GM10248 (cell line): ENCODE data around the gene SCYGR3.
"Not testable (repeated sequence)": the region's sequence is repeated elsewhere in the genome, so short reads cannot be mapped to it uniquely, and the experiment has no call there.

Experiments used
- CTCF ChIA-PET: fragments of 300-600 bp; sonication (Branson Sonifier 250); formaldehyde crosslinking; extraction: SDS; loops from one replicate; lab custom pipeline; 2021; ENCODE audit warnings: antibody characterized with exemption; lab: Yijun Ruan, JAX
- POLR2A ChIA-PET: fragments of 350-650 bp; sonication (Branson Sonifier 250); formaldehyde crosslinking; extraction: SDS; loops from one replicate; lab custom pipeline; 2020; ENCODE audit warnings: antibody characterized with exemption; lab: Yijun Ruan, JAX
- DNase-seq: peaks from one replicate; pipeline ENCODE4 v3.0.0; 2012; ENCODE audit errors: extremely low spot score
- TF ChIP-seq, protein P1 (sequence below): IDR thresholded peaks from 2 replicates; pipeline ENCODE4 v1.5.1; 2012; ENCODE audit warnings: mild to moderate bottlenecking, low read depth; ENCODE audit errors: extremely low read depth, missing control alignments, control extremely low read depth

The SCYGR3 gene

DNA sequence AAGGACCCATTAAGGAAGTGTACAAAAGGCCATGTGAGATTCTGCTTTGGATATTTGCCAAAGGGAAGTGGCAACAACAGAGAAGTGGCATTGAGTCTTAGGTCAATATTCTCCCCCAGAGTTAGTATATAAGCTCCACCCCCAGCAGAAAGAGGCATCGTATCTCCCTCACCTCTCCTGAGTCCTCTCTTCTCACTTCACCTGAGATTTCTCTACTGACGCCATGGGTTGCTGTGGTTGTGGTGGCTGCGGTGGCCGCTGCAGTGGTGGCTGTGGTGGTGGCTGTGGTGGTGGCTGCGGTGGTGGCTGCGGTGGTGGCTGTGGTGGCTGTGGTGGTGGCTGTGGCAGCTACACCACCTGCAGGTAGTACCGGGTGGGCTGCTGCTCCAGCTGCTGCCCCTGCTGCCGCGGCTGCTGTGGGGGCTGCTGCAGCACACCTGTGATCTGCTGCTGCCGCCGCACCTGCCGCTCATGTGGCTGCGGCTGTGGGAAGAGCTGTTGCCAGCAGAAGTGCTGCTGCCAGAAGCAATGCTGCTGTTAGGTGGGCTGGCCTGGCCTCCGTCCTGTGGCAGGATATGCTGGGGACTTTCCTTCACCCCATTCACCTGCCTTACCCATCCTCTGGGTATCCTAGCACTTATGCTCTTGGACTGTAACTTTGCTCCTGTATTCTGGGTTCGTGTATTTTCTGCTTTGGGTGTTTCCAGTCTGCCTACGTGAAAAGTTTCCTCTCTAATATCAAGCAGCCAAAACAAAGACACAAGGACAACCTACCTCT lies 5.9 kb downstream of the SCYGR3 start:
- ChIA-PET POLR2A (no interaction called here), CTCF (interaction anchor here (0.8 to 1.9 kb wide), 6 partner anchors 8 to 157 kb away, joined by 3 to 6 read pairs (median 3); no protein-coding TSS in a partner anchor)
- no peak for DNase-seq
- TF ChIP-seq, protein P1, sequence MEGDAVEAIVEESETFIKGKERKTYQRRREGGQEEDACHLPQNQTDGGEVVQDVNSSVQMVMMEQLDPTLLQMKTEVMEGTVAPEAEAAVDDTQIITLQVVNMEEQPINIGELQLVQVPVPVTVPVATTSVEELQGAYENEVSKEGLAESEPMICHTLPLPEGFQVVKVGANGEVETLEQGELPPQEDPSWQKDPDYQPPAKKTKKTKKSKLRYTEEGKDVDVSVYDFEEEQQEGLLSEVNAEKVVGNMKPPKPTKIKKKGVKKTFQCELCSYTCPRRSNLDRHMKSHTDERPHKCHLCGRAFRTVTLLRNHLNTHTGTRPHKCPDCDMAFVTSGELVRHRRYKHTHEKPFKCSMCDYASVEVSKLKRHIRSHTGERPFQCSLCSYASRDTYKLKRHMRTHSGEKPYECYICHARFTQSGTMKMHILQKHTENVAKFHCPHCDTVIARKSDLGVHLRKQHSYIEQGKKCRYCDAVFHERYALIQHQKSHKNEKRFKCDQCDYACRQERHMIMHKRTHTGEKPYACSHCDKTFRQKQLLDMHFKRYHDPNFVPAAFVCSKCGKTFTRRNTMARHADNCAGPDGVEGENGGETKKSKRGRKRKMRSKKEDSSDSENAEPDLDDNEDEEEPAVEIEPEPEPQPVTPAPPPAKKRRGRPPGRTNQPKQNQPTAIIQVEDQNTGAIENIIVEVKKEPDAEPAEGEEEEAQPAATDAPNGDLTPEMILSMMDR: no peak

DNA sequence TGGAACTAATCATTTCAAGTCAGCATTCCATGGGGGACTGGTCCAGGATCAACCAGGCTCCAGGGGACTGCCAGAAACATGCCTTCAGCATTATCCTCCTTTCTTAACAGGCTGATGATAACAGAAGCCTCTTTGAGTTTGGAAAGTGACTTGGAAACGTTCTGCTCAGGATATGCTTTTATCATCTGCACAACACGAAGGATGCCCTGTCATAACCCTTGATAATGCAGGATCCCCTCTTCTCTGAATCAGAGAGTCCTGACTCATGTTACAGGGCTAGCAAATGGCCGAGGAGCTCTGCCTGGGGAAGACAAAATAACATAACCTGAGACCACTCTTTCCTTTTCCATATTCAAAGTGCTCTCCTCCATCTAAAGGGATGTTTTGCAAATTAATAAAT lies 6.7 kb downstream of the SCYGR3 start:
- DNase-seq: no peak
- POLR2A ChIA-PET: no interaction called here
- TF ChIP-seq, protein P1: no peak
- CTCF ChIA-PET: interaction anchor here (1.2 to 1.9 kb wide), 3 partner anchors 8 to 50 kb away, joined by 3 to 6 read pairs (median 3); no protein-coding TSS in a partner anchor

DNA sequence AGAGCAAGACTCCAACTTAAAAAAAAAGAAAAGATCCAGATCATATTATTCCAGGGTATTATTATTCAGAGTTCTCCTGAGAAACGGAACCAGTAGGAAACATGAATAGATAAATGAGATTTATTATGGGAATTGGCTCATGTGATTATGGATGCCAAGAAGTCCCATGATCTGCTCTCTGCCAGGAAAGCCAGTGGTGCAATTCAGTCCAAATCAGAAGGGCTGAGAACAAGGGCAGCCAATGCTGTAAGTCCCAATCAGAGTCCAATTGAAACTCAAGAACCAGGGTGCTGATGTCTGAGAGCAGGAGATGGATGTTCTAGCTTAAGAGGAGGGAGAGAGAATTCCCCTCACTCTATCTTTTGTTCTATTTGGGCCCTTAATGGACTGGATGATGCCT lies 8.2 kb downstream of the SCYGR3 start:
- TF ChIP-seq, protein P1: no peak
- ChIA-PET CTCF (no interaction called here), POLR2A (no interaction called here)
- DNase-seq: no peak

DNA sequence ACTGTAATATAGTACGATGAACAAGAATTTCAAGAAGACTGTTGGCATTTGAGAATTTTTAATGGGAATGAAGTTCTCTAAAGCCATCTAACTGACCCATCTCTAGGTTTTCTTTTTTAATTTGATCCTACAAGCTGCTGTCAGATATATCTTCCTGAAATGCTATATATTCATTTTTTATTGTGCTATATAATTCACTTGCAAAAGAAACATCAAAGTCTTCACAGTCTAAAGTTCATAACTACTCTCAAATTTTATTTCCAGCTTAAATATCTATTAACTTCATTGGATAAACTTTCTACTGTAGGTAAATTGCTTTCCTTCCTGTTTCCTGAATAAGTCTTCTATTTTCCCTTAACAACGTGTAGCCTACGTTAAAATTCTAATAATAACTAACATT lies 12.3 kb downstream of the SCYGR3 start:
- TF ChIP-seq, protein P1: no peak
- ChIA-PET CTCF (no interaction called here), POLR2A (no interaction called here)
- no peak for DNase-seq

DNA sequence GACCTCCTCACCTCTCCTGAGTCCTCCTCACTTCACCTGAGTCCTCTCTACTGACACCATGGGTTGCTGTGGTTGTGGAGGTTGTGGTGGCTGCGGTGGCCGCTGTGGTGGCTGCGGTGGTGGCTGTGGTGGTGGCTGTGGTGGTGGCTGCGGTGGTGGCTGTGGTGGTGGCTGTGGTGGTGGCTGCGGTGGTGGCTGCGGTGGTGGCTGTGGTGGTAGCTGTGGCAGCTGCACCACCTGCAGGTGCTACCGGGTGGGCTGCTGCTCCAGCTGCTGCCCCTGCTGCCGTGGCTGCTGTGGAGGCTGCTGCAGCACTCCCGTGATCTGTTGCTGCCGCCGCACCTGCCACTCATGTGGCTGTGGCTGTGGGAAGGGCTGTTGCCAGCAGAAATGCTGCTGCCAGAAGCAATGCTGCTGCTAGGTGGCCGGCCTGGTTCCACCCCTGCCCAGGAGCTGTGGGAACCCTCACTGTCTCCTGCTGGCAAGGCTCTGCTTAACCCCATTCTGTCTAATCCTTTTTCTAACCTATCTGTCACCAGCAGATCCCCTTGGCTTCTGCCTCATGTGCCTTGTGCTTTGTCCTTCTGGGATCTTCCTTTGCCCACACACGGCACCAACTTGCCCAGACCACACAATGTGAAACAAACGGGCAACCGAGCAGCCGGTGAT lies 15.7 kb downstream of the SCYGR3 start, which contains the start of gene SCYGR2:
TSS of gene SCYGR2 (plus strand) at position 59 of the 669 bp plus-strand sequence. CDS start at position 59, 0 bp downstream.
- CTCF ChIA-PET, DNase-seq: not testable (repeated sequence)

DNA sequence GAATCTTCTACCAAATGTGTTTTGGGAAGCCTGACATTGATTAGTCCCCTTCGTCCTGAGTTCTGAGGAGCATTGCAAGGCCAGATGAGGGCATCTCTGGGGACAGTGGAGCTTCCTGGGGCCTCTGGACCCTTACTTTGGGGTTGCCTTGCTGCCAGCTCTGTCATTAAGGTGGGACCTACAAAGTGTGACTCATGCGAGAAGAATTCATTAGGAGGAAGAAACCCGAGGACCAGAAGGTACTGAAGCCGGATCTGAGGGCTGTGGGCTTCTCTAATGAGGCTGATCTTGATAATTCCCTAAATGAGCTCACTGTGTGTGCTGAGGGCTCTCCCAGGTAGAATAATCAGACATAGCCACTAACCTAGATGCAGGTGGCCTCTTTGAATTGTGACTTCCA lies 16.6 kb downstream of the SCYGR3 start:
- TF ChIP-seq, protein P1: no peak
- CTCF ChIA-PET: interaction anchor here (0.9 kb wide), 1 partner anchor 14 kb away, joined by 3 read pairs; no protein-coding TSS in a partner anchor
- no peak for DNase-seq
- POLR2A ChIA-PET: no interaction called here

More for the DNA sequence above, 15.7 kb downstream of the SCYGR3 start, which contains the start of gene SCYGR2:
- POLR2A ChIA-PET: not testable (repeated sequence)
